GM10248 (cell line): Measurements from ENCODE around the gene GTF2A1.

Source experiments
- CTCF ChIA-PET: fragments of 300-600 bp; sonication (Branson Sonifier 250); formaldehyde crosslinking; extraction: SDS; loops from one replicate; lab custom pipeline; 2021; ENCODE audit warnings: antibody characterized with exemption; lab: Yijun Ruan, JAX
- POLR2A ChIA-PET: fragments of 350-650 bp; sonication (Branson Sonifier 250); formaldehyde crosslinking; extraction: SDS; loops from one replicate; lab custom pipeline; 2020; ENCODE audit warnings: antibody characterized with exemption; lab: Yijun Ruan, JAX
- DNase-seq: peaks from one replicate; pipeline ENCODE4 v3.0.0; 2012; ENCODE audit errors: extremely low spot score
- TF ChIP-seq, protein P1 (sequence below): IDR thresholded peaks from 2 replicates; pipeline ENCODE4 v1.5.1; 2012; ENCODE audit warnings: mild to moderate bottlenecking, low read depth; ENCODE audit errors: extremely low read depth, missing control alignments, control extremely low read depth

GTF2A1 gene

DNA sequence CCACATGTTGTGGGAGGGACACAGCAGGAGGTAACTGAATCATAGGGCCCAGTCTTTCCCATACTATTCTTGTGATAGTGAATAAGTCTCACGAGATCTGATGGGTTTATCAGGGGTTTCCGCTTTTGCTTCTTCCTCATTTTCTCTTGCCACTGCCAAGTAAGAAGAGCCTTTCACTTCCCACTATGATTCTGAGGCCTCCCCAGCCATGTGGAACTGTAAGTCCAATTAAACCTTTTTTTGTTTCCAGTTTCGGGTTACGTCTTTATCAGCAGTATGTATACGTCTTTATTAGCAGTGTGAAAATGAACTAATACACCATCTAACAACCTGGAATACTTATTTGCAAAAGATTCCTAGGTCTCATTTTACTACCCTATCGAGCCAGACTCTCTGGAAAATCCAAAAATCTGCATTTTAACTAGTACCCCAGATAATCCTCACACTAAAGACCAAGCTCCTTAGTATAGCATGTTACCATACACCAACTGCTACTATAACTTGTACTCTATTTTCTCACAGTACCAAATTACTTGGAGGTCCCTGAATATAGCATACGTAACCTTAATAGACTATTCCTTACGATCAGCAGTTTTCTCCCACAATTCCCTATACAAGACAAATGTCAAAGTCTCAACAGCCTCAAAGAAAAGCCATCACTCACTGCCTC is 11.5 kb downstream of the GTF2A1 start:
- POLR2A ChIA-PET: no interaction called here

DNA sequence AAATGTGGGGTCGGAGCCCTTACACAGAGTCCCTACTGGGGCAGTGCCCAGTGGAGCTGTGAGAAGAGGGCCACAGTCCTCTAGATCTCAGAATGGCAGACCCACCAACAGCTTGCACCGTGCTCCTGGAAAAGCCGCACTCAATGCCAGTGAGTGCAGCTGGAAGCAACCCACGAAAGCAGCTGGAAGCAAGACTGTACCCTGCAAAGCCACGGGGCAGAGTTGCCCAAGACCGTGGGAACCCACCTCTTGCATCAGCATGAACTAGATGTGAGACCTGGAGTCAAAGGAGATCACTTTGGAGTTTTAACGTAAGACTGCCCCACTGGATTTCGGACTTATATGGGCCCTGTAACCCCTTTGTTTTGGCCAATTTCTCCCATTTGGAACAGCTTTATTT is 12.3 kb downstream of the GTF2A1 start:
- CTCF ChIA-PET: interaction anchor here (0.7 to 1.3 kb wide), 3 partner anchors 14 to 256 kb away, joined by 3 read pairs; no protein-coding TSS in a partner anchor
- DNase-seq: no peak
- POLR2A ChIA-PET: no interaction called here
- TF ChIP-seq, protein P1, sequence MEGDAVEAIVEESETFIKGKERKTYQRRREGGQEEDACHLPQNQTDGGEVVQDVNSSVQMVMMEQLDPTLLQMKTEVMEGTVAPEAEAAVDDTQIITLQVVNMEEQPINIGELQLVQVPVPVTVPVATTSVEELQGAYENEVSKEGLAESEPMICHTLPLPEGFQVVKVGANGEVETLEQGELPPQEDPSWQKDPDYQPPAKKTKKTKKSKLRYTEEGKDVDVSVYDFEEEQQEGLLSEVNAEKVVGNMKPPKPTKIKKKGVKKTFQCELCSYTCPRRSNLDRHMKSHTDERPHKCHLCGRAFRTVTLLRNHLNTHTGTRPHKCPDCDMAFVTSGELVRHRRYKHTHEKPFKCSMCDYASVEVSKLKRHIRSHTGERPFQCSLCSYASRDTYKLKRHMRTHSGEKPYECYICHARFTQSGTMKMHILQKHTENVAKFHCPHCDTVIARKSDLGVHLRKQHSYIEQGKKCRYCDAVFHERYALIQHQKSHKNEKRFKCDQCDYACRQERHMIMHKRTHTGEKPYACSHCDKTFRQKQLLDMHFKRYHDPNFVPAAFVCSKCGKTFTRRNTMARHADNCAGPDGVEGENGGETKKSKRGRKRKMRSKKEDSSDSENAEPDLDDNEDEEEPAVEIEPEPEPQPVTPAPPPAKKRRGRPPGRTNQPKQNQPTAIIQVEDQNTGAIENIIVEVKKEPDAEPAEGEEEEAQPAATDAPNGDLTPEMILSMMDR: no peak

More for the DNA sequence above, 11.5 kb downstream of the GTF2A1 start:
- TF ChIP-seq, protein P1: no peak
- no peak for DNase-seq
- CTCF ChIA-PET: interaction anchor here (1.9 kb wide), 1 partner anchor 10 kb away, joined by 4 read pairs; no protein-coding TSS in a partner anchor

DNA sequence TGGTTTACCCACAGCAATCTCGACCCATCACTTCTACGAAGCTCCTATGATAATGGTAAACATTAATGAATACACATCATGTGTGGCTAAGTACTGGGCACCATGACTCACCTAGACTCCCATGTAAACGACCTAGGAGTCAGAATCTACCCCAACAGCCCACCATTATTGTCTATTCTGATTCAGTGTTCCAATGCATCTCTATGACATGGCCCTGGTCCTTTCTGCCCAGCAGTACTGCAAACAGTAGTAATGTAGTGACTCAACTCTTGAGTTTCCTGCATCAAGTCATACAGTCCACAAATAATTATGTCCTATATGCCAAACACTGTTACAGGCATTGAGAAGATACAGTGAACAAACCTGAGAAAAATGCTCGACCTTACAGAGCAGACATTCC is 14.6 kb downstream of the GTF2A1 start:
- DNase-seq: no peak
- ChIA-PET POLR2A (no interaction called here), CTCF (no interaction called here)
- TF ChIP-seq, protein P1: no peak

DNA sequence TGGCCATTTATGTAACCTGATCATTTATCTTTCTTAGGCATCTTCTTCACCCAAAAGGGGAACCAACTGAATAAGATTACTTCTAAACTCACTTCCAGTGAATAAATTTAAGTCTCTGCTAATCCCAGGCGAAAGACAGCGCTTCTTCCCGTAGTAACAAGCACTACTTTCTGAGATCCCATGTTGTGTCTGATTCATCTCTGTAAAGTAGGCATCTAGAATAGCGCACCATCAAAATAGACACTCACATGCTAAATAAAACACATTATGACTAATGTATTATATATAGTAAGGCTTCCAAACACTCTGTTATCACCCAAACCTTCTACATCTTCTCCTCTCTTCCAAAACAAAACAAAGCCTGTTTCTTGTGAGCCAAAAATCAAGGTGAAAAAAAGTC is 15.1 kb downstream of the GTF2A1 start:
- TF ChIP-seq, protein P1: no peak
- POLR2A ChIA-PET: no interaction called here
- no peak for DNase-seq
- CTCF ChIA-PET: no interaction called here

DNA sequence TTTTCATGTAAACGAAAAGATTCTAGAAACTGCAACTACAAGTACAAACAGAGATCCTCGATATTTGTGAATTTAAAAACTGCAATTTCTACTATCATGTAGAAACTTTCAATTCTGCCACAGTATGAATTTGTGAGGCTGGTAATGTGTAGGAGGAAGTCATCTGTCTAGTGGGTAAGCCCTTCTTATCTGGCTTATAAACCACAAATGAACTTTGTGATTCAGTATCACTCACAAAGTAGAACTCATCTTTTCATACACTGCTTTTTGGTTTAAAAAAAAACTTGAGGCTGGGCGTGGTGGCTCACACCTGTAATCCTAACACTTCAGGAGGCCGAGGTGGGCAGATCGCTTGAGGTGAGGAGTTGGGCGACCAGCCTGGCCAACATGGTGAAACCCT is 20.7 kb downstream of the GTF2A1 start:
- TF ChIP-seq, protein P1: no peak
- DNase-seq: no peak
- POLR2A ChIA-PET: no interaction called here
- CTCF ChIA-PET: interaction anchor here (2.4 kb wide), 1 partner anchor 12 kb away, joined by 9 read pairs; no protein-coding TSS in a partner anchor

DNA sequence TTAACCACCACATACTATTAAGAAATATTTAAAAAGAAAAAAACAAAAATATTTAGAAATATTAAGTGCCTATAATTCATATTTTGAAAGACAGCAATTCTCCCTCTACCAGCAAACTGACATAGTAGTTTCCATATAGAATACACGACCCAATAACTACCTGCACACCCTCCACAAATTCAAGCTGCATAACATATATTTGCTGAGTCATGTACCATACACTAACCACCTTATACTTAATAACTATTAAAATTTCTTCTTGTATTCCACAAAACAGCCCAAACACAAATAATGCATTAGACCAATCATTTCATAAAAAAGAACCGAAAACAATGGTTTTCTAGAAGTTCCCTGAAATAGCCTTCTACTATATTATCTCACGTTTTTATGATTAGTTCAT is 21.7 kb downstream of the GTF2A1 start:
- CTCF ChIA-PET: interaction anchor here (1.6 kb wide), 1 partner anchor 29 kb away, joined by 9 read pairs; no protein-coding TSS in a partner anchor
- TF ChIP-seq, protein P1: no peak
- DNase-seq: no peak
- POLR2A ChIA-PET: no interaction called here
